Activated CD8-positive, alpha-beta memory T cell treated with anti-CD3 and anti-CD28 coated beads for 48 hours (primary cell): Measurements from ENCODE around the gene ATE1.

Experiments used
- DNase-seq, 3 experiments: peaks; one replicate each; pipeline ENCODE4 v3.0.0-alpha.2; 2020; ENCODE audit warnings: low read depth in 2 of 3, low spot score in 2 of 3

ATE1 gene

DNA sequence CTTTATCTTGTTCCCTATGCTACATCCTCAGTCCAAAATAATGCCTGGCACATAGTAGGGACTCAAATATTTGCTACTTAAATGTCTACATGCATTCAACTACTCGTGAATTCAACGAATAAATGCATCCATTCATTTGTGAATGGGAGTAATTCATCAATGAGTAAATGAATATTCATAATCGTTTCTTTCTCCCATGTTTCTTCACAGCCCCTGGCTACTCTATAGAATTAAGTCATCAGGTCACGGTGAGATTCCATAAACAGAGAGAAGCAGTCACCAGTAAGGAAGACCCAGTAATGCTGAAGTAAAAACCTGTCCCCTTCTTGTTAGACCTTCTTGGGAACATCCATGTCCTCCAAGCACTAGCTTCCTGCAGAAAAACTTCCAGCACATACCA lies 48.4 kb downstream of the ATE1 start:
- DNase-seq = no peak

DNA sequence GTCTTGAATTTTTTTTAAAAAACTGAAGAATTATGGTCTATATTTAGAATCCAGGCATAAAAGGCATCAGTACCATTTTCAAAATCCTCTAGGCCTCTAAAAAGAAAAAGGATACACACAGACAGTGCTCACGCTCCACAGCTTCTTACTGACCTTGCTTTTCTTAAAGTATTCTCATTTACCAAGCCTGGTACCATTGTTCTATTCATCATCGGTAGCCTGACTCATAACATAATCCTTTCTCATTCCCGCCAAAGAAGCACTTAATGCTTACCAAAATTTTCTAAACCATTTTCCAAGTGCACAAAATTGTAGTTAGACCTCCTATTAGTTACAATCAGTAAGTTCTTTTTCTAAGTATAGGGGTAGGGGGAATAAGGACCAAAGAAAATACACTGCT lies 54.6 kb downstream of the ATE1 start:
- no peak for DNase-seq

DNA sequence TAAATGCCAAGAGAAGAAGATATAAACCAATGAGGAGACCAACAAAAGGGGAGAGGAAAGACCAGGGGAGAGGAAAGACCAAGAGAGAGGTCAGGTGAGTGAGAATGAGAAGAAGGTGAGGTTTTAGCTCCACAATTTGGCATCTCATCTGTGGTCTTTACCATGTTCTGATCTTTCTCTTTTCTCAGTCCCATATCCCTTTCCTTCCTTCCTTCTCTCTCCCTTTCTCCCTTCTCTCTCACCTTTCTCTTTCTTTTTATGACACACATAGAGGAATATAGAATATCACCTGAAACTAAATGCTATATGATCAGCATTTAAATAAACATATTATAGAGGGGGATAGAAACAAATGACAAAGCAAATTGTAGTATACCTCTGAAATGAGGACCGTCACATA lies 57.4 kb downstream of the ATE1 start:
- DNase-seq = no peak

DNA sequence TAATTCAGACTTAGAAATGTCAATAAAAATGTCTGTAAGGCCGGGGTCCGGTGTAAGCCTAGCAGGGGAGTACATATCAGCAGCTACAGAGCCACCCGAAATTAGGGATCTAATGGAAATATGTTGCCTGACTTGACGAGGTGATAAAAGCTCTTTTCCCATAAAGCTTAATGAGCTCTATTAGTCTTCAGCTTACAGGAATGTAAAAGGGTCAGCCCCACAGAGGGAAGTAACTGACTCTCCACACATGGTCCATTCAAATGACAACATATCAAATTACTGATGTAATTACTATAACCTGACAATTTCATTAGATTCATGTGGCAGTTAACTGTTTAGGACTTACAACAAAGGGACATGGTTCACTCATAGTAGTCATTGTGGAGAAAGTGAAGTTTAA lies 62.3 kb downstream of the ATE1 start:
- DNase-seq = no peak

DNA sequence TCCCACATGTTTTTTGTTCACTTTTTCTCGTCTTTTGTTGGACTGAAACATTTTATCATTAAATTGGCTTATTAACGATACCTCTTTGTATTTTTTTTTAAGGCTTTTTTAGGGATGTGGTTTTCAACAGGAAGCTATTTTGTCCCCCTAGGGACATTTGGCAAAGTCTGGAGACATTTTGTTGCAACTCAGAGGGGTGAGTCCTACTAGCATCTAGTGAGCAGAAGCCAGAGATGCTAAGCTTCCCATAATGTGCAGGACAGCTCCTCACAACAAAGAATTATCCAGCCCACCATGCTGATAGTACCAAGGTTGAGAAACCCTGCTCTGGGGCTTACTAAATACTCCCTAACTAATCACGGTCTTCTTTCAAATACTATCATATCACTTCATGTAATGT lies 63.2 kb downstream of the ATE1 start:
- no peak for DNase-seq

DNA sequence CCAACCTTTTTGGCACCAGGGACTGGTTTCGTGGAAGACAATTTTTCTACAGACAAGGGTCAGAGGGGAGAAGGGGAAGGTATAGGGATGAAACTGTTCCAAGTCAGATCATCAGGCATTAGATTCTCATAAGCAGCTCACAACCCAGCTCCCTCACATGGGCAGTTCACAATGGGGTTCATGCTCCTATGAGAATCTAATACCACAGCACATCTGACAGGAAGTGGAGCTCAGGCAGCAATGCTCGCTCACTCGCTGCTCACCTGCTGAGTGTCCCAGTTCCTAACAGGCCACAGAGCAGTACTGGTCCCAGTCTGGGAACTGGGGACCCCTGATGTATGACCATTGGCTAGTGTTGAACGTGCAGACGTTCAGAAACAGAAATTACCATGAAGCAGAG lies 63.7 kb downstream of the ATE1 start:
- no peak for DNase-seq

DNA sequence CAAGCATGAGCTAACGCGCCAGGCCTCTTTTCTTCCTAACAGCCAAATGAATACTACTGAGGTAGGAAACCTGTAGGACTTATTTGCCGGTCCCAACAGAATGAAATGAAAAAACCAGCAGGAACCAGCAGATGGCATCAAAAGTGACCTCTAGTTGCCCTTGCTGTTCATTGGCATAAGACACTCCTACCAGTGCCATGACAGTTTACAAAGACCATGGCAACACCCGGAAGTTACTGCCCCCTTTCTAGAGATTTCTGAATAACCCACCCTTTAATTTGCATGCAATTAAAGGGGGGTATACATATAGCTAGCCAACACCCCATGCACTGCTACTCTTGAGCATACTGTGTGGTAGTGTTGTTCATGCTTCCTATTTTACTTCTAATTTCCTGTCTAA lies 65.2 kb downstream of the ATE1 start:
- no peak for DNase-seq

DNA sequence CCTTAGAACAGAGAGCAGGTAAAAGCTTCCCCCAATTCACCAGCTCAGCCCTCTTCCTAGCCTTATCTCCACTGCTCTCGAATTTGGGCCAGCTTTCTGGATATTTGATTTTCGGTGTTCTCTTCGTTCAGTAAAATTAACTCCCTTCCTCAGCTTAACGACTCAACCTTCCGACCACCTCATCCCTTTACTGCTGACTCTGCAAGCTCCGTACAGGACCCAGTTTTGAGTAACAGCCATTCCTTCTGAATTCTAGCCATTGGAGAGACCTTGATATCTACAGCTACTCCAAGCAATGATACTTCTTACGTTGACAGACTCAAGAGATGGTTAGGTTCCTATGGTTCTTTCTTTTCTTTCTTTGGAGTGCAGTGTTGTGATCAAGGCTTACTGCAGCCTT lies 65.8 kb downstream of the ATE1 start:
- no peak for DNase-seq

DNA sequence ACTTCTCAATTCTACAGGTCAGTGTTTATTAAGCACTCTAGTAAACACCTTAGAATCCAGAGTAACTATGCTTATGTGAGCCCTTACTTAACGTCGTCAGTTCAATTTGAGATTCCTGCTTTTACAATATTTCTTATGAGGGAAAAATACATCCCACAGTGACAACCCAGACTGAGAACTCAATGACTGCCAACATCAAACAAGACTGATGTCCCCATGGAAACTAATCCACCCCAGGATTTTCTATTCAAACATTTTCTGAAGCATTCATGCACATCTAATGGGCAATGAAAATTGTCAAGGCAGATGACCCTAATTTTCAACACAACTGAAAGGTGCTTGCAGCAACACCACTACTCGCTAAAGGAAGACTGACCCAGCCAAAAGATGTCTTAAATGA lies 67.0 kb downstream of the ATE1 start:
- DNase-seq = no peak

DNA sequence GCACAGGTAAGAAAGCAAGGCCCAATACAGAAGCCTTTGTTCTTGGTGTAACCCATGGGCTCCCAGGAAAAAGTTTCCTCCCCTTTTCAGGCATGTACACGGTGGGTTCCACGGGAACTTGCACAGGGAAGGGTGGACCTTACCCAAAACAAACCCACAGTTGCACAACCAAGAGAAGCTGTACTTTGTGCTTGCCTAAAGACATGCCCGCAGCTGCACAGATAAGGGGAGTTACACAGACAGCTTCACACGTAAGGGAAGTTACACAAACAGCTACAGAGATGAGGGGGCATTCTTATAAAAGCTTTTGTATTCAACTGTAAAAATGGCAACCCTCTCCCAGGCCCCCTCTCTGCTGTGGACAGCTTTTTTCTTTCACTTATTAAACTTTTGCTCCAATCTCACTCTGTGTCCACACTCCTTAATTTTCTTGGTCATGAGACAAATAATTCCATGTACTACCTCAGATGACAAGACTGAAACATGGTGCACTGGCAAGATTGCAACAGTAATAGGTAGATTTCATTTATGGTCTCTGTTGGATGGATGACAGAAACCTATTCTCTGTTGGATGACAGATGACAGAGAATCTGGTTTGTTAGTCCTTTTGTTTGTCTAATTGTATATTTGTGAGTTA lies 72.9 kb downstream of the ATE1 start:
- no peak for DNase-seq

DNA sequence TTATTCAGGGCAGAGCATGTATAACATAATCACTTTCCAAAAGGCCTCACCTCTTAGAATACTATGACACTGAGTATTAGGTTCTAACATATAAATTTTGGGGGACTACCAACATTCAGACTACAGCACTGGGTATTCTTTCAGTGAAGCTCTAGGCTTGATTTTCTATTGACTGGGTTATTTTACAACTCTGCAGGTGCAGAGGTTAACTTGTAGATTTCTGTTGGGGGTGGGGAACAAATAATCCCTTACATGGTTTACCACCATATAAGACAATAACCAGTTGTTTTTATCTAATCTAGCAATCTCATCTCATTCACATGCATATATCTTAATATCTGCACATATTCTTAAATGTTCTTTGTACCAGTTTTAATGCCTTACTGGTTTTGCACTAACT lies 73.9 kb downstream of the ATE1 start:
- no peak for DNase-seq

DNA sequence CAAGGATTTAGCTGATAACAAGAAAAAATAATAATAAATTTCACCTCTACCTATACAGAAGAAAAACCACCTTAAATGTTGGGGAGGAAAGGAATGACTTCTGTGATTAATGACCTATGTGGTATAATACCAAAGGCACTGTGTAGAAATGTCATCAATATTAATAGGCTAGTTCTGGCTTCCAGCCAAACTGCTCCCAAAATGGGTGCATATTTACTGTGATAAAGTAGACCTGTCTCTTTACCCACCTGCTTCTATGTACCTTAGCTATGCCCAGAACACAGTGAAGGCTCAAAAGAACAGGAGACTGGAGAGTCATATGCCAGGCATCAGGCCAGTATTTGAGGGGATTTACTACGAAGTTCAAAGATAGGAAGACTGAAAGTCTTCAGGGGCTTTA lies 76.0 kb downstream of the ATE1 start:
- no peak for DNase-seq

DNA sequence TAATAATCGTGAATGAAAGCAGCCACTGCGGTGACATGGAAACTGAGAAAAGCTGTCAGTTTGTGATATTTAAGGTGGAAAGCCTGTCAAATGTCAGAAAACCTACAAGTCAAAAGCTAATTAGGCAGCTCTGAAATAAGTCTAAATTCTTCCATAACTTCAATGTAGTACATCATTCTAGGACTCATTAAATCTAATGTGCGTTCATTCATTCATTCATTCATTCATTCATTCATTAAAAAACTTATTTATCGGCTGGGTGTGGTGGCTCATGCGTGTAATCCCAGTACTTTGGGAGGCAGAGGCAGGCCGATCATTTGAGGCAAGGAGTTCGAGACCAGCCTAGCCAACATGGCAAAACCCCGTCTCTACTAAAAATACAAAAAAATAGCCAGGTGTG lies 79.7 kb downstream of the ATE1 start:
- no peak for DNase-seq

DNA sequence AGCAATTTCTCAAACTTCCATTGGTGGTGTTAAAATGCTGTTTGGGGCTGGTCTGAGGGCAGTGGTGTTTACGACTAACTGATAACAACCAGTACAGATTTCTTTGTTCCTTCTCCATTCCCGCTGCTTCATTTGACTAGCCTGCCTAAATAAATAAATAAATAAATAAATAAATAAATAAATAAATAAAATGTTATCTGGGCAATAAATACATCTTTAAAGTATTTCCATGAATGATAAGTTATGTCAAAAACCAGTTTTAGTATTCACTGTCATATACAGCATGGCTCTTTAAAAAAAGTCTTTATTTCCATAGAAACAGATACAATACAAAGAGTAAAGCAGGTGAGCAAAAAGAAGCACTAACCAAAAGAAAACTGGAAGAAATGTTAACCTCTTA lies 81.3 kb downstream of the ATE1 start:
- no peak for DNase-seq

DNA sequence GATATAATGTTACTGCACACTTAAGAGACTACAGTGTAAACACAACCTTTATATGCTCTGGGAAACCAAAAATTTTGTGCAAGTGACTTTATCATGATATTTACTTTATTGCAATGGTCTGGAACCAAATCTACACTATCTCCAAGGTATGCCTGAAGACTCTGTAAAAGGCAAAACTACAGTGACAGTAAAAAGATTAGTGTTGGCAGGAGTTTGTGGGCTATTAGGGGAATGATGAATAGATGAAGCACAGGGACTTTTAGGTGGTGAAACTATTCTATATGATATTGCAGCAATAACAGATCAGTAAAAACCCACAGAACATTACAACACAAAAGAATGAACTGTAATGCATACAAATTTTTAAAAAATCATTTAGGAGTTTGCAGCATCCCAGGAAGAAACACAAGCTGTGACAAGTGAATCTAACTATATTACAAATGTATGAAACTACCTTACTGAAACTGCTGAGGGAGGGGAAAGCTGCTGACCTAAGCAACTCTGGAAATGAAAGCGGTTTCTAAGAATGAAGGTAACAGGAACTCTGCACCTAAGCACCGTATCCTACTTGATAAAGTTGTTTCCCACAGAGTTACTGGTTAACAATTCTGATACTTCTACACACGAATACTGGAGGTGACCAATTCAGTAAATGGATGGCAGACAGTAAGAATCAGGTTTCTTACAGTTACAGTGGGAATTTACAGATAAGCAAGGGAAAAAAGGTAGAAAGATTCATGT lies 82.6 kb downstream of the ATE1 start:
- DNase-seq = no peak

DNA sequence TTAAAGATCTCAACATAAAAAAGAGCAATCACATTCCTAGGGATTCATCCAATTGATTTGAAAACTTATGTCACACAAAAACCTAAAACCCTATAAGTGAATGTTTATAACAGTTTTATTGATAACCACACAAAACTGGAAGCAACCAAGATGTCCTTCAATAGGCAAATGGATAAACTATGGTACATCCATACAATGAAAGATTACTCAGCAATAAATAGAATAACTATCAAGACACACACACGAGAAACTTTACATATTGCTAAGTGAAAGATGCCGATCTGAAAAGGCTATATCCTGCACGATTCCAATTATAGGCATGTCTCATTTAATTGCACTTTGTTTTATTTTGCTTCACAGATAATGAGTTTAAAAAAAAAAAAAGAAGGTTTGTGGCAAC lies 83.3 kb downstream of the ATE1 start:
- DNase-seq = no peak

DNA sequence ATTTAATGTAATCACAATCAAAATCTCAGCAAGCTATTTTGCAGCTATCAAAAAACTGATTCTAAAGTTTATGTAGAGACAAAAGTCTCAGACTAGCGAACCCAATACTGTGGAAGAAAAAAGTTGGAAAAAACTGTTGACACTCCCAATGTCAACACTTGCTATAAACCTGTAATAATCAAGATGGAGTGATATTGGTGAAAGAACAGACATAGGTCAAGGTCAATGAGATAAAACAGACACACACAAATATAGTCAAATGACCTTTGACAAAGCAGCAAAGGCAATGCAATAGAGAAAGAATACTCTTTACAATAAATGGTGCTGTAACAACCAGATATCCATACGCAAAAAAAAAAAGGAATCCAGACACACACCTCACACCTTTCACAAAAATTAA lies 84.5 kb downstream of the ATE1 start:
- DNase-seq = no peak

DNA sequence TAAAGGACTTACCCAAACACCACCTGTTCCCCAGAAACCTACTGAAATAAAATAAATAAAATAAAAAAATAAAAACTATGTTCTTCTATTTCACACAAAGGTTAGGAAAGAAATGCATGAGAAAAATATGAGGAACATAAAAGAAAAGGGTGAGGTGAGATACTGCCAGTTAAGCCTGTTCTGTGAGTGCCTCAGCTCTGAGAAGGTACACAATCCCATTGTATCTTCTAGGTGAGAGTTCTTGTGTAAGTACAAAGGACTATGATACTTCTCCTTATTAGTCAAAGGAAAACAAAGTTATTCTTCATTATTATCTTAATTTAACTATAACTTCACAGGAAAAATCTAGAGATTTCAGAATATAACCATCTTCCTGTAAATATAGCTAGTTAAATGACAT lies 86.0 kb downstream of the ATE1 start:
- no peak for DNase-seq

DNA sequence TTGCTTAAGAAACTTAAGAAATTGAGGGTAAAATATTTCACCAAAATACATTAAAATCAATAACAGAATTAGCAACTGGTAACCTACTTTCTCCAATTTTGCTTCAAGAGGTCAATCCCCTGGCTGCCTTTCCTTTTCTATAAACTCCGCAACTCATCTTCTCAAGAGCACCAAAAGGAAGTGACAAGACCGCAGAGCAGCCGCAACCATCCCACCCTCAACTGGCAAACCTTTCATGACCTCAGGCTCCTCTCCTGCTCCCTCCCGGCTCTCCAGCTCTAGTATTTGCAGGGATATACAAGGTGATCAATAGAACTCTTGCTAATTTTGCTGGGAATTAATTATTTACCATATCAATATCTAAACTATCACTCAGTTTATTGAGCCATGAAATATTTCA lies 88.9 kb downstream of the ATE1 start:
- DNase-seq = no peak

DNA sequence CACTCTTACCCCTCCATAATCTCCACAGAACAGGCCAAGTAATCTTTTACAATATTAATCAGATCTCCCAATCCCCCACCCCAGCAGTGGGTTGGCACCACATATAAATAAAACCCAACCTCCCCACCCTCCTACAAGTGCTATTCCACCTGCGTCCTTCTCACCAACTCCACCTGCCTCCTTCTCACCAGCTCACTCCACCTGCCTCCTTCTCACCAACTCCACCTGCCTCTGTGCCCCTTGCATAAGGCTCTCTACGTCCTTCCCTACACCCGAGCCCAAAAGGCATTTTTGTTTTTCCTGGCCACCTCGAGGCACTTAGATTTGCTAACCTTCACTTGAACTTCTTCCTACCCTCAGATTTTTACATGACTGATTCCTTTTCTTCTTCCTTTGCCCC lies 89.7 kb downstream of the ATE1 start:
- DNase-seq = no peak

DNA sequence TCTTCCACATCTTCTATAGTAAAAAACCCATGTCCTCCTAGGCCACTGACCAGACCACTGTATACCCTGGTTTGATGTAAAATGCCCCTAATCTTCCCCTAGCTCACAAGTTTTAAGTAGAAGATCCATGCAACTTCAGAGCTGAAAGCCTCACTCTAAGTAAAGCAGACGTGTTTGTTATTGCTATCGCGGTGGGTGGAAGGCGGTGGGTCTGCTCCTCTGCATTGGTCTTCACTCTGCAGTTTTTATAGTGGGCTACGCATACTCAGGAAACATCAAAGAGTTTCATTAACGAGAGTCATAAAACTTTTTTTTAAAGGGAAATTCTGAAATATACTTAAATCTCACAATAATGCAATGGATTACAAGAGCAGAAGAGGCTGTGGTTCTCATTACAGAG lies 91.7 kb downstream of the ATE1 start:
- no peak for DNase-seq

DNA sequence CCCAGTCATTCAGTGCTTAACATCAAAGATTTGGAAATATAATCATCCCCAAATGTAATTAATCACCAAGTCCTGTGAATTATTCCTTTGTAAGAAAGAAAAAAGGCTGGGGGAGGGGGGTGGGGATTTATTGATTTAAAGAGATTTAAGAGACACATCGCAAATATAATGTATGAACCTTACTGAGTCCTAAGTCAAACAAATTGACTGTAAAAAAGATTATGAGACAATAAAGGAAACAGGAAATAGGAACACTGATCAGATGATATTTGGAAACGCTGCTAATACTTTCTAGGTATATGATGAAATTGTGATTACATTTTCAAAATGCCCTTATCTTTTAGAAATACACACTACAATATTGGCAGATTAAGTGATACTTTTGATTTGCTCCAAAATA lies 92.5 kb downstream of the ATE1 start:
- DNase-seq = no peak

DNA sequence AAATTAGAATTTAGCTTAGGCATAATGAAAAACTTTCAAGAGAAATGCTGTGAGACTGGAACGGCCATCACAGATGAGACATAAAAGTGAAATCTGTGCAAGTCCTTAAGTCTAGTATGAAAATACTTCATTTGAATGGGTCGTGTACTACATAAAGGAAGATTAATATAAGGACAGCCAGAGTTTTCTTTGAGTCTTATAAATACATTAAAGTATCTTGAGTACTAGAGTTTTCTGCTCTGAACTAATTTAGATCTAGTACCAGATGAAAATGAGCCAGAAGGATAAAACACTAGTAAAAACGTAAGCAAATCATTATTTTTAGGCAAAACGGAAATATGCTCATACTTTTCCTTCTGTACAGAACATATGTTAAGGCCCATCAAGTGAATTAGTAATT lies 93.1 kb downstream of the ATE1 start:
- DNase-seq = no peak
